Uterine smooth muscle cell (primary cell): Measurements from ENCODE around the gene UFSP2. TPM values are rescaled to one million over a fixed set of nuclear protein-coding genes. Genes with fewer than 3 reads are reported as not detected.

Source experiments
- total RNA-seq: library from RNA; depleted of rRNA; stranded (reverse); fragments of >200 nt; gene quantifications from 2 replicates; pipeline ENCODE4 v1.2.3, GENCODE V29; 2014

UFSP2 gene, protein sequence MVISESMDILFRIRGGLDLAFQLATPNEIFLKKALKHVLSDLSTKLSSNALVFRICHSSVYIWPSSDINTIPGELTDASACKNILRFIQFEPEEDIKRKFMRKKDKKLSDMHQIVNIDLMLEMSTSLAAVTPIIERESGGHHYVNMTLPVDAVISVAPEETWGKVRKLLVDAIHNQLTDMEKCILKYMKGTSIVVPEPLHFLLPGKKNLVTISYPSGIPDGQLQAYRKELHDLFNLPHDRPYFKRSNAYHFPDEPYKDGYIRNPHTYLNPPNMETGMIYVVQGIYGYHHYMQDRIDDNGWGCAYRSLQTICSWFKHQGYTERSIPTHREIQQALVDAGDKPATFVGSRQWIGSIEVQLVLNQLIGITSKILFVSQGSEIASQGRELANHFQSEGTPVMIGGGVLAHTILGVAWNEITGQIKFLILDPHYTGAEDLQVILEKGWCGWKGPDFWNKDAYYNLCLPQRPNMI
- total RNA-seq: 44.1 and 47.6 TPM in 2 replicates

DNA sequence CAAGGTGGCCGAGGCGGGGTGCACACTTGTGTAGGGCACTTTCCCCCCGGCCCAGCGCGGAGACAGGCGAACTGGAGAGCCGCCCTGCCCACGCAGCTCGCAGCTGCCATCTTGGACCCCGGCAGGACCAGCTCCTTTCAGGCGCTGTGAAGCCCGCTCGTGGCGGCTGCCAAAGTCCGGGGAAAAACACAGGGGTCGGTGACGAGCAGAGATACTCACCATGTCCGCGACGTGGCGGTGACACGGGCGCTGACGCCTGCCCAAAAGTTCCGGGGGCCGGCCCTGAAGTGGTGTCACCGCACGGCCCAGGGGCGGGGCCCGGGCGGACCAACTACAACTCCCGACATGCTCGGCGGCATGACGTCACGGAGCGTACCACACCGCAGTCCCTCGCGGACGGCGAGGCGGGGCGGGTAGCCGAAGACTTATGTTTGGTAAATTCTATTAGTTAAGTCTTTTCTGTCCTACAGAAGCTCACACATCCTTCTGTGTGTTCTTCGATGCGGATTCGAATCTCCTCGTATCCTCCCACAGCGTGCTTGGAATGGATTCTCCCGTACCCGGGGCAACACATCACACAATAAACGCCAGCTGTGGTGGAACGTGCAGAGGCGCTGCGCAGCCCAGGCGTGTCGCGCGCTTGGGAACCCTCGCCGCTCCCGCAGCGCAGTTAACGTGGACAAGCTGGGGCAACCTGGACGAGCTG is at the start of gene UFSP2:
Gene UFSP2, minus strand, starts transcription at position 318 of the 706 bp plus-strand sequence. Its CDS starts 96 bp downstream, at position 222.

GRCh38 chr4:185471235-185472102 is 45.7 kb upstream of the UFSP2 start, which contains the start of gene CCDC110:
CCDC110 (minus strand) TSS chr4:185471733; CDS start chr4:185471683, 50 bp downstream.

DNA sequence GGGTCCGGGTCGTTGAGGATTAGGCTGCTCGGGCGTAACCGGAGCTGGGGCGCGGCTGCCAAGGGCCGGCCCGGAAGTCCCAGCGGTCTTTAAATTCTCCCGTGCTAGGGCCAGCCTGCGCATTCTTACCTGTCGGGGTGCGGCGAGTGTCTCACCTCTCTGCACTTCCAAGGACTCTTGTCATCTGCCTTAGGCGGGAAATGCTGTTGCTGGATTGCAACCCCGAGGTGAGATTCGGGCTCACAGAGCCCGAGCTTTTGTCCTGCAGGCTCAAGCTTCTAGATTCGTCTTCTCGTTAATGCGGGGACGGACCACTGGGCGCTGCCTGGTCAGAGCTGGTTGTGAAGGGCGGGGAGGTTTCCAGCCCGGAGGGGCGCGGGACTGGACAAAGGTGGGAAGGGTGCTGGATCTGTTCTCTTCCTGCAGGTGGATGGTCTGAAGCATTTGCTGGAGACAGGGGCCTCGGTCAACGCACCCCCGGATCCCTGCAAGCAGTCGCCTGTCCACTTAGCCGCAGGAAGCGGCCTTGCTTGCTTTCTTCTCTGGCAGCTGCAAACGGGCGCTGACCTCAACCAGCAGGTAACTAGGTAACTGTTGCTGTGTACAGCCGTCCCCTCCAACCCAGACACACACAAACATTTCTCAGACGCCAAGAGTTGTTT is 28.9 kb downstream of the UFSP2 start, which contains the start of gene ANKRD37:
Gene ANKRD37, plus strand, starts transcription at position 118 of the 662 bp plus-strand sequence. Its CDS starts 83 bp downstream, at position 201.

GRCh38 chr4:185395238-185395955 is 30.4 kb downstream of the UFSP2 start, which contains the start of gene LRP2BP:
LRP2BP (minus strand) TSS chr4:185395924; CDS start chr4:185378186, 17,738 bp downstream.

Other genes starting within 250 kb of the UFSP2 start
- 44.3 and 49.7 TPM in 2 replicates for gene CFAP97, start 222.0 kb downstream of the UFSP2 start, total RNA-seq
- gene SNX25, start 216.4 kb downstream of the UFSP2 start, total RNA-seq: 42.1 and 66.7 TPM in 2 replicates
- gene LRP2BP, start 30.0 kb downstream of the UFSP2 start, total RNA-seq: 0.37 and 0.44 TPM in 2 replicates
- 4.6 and 7.0 TPM in 2 replicates for gene ANKRD37, start 29.1 kb downstream of the UFSP2 start, total RNA-seq
- gene CCDC110, start 45.8 kb upstream of the UFSP2 start, total RNA-seq: 1.3 and 2.0 TPM in 2 replicates
- gene PDLIM3, start 109.5 kb upstream of the UFSP2 start, total RNA-seq: 5.2 and 9.3 TPM in 2 replicates